IPS-15b (cell line): ENCODE measurements around the gene ITGB8.

Source experiments
- H3K27me3 ChIP-seq: one replicate; pipeline ENCODE4 v1.6.1; 2013; ENCODE audit warnings: low read length; ENCODE audit not compliant: control insufficient read depth, insufficient read depth
- H3K36me3 ChIP-seq: one replicate; pipeline ENCODE4 v1.6.1; 2013; ENCODE audit warnings: low read length; ENCODE audit not compliant: control insufficient read depth, insufficient read depth
- H3K4me1 ChIP-seq: one replicate; pipeline ENCODE4 v1.6.1; 2013; ENCODE audit warnings: mild to moderate bottlenecking, low read length; ENCODE audit not compliant: control insufficient read depth, insufficient read depth
- H3K4me3 ChIP-seq: one replicate; pipeline ENCODE4 v1.5.1; 2013; ENCODE audit warnings: low read depth, low read length
- H3K9ac ChIP-seq: one replicate; pipeline ENCODE4 v1.6.1; 2013; ENCODE audit warnings: low read depth, mild to moderate bottlenecking, low read length
- H3K9me3 ChIP-seq: one replicate; pipeline ENCODE4 v1.6.1; 2013; ENCODE audit warnings: mild to moderate bottlenecking, low read length; ENCODE audit not compliant: control insufficient read depth, insufficient read depth

Gene ITGB8

DNA sequence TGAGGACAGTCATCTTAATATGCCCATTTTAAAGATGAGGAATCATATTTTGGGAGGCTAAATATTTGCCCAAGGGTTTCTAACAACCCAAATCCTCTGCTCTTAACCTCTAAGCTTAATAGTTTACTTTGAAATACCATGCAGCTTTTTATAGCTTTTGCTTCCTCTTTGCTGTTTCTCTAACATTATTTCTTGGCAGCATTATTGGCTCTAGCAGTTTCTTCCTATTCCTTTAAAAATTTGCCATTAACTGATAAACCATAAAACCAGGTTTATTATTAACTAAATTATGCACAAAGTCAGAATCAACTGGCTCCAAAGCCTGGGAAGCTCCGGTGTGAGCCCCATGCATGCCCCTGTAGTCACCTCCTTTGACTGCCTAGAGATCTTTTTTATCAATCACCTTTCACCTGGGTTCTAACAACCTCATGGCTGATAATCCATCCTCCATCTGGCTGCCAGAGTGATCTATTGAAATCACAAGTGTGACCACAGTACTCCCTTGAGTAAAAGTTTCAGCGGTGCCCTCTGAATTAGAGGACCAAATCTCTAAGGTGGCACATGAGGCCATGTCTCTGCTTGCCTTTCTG is 62.4 kb downstream of the ITGB8 start:
- H3K9me3 ChIP-seq: no peaks in the 10 kb centered on the region
- H3K4me3 ChIP-seq: no peak overlapping the region
- H3K27me3 ChIP-seq: no peaks in the 10 kb centered on the region
- H3K4me1 ChIP-seq: no peaks in the 10 kb centered on the region
- H3K36me3 ChIP-seq: no peaks in the 10 kb centered on the region
- no peak overlapping the region for H3K9ac ChIP-seq

DNA sequence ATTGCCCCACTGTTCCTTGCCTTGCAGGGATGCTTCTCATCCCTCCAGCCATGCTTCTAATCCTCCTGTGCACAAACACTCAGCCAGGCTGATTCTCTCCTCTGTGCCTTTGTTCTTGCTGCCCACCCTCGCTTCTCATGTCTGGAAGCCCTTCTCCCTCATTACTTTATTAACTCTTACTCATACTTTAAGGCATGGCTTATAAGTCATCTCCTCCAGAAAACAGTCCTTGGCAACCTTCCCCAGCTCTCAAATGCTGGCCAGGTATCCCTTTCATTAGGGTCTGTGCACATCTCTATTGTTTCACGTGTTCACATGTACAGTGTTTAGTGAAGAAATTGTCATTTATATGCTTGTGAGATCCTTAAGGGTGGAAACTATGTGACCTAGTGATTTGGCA is 62.9 kb downstream of the ITGB8 start:
- Histone ChIP-seq H3K4me3 (no peak overlapping the region), H3K4me1 (no peaks in the 10 kb centered on the region), H3K9ac (no peak overlapping the region), H3K36me3 (no peaks in the 10 kb centered on the region), H3K9me3 (no peaks in the 10 kb centered on the region), H3K27me3 (no peaks in the 10 kb centered on the region)

DNA sequence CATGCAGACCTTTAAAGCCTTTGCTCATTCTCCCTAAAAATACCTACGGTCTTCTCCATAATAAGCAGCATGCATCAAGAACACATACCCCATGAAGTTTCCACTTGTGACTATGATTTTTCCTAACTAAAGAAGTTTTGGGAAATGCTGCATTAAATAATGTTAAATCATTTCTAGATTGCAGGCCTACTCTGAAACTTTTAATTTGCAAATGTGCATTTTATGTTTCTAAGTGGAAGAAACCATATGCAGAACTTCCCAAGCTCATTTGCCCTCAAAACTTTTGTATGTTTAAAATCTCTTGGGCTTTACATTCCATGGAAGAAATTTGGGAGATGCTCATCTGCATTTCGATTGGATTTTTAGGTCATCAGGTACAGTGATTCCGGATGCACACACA is 63.6 kb downstream of the ITGB8 start:
- Histone ChIP-seq H3K36me3 (no peaks in the 10 kb centered on the region), H3K9ac (no peak overlapping the region), H3K4me1 (no peaks in the 10 kb centered on the region), H3K4me3 (no peak overlapping the region), H3K9me3 (no peaks in the 10 kb centered on the region), H3K27me3 (no peaks in the 10 kb centered on the region)

DNA sequence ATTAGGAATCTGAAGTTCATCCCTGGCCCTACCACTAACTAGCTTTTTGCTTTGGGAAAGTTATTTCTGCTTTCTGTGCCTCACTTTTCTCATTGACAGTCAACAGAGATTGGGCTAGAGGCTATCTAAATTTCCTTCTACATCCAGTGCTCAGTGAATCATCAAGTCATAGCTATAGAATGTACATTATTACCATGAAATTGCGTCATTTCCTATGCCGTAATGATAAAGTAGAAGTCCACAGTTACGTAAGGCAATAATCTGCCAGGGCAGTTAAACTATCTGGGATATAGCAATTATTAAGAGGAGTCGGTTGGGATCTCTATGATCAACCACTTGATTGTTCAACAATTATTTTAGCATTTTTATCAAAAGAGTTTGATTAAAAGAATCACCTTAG is 64.4 kb downstream of the ITGB8 start:
- Histone ChIP-seq H3K9me3 (no peaks in the 10 kb centered on the region), H3K27me3 (no peaks in the 10 kb centered on the region), H3K9ac (no peak overlapping the region), H3K4me1 (no peaks in the 10 kb centered on the region), H3K36me3 (no peaks in the 10 kb centered on the region), H3K4me3 (no peak overlapping the region)

DNA sequence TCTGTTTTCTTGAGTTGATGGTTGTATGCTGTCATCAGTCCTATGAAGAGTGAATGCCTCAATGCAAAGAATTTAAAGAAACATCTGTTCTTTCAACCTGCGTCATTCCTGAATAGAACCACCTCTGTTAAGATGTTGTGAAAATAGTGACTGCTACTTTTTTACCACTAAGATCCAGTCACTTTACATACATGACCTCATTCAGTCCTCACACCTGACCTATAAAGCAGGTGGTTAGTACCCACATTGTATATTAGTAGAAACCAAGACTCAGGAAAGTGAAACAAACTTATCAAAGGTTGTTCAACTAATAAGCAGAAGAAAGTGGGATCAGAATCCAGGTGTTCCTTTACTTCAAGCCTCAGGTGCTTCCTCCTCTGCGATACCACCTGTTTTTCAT is 64.8 kb downstream of the ITGB8 start:
- no peaks in the 10 kb centered on the region for H3K9me3 ChIP-seq
- no peaks in the 10 kb centered on the region for H3K4me1 ChIP-seq
- H3K36me3 ChIP-seq: no peaks in the 10 kb centered on the region
- H3K27me3 ChIP-seq: no peaks in the 10 kb centered on the region
- H3K4me3 ChIP-seq: no peak overlapping the region
- H3K9ac ChIP-seq: no peak overlapping the region

DNA sequence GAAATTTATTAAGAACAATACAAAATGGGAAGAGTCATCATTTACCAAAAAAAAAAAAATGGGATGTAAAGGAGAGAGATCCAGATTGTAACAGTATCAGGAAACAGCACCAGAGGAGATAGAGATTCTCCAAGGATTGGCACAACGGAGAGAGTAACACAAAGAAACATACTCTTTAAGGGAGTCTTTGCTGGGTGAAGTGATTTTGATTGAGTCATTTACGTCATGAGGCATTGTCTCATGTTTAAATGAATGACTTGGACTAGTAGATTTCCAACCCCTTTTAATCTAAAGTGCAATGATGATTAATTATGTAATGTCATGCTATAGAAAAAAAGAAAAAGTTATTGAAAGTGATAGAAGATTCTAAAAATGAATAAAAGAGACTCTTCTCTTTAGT is 68.8 kb downstream of the ITGB8 start:
- no peaks in the 10 kb centered on the region for H3K36me3 ChIP-seq
- H3K4me1 ChIP-seq: no peaks in the 10 kb centered on the region
- no peaks in the 10 kb centered on the region for H3K9me3 ChIP-seq
- H3K27me3 ChIP-seq: no peaks in the 10 kb centered on the region
- no peak overlapping the region for H3K4me3 ChIP-seq
- no peak overlapping the region for H3K9ac ChIP-seq

DNA sequence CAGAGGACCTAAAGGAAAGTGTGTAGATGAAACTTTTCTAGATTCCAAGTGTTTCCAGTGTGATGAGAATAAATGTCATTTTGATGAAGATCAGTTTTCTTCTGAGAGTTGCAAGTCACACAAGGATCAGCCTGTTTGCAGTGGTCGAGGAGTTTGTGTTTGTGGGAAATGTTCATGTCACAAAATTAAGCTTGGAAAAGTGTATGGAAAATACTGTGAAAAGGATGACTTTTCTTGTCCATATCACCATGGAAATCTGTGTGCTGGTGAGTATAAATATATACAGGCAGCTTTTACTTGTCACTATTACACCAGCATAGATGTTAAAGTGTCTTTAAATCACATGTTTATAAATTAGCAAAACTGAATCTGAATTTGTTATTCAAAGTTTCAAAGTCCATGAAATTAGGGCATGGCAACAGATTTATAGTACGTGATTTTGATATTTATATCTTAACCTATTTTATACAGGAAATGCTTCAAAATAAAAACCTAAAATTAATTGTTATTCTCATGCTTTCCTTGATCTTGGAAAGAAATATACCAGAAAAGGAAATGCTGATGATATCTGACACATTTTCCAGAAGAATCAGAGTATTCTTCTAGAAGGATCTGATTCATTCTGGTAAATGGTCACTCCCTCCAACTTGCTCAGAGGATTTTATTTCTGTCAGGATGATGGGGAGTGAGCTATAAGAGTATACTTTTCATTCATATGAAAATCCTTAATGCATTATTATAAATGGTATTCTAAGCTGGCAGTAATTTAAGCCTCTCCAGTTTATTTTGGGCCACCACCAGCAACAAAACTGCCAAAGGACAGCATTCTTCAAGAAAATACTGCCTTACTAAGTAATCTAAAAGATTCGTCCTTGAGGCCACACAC is 71.4 kb downstream of the ITGB8 start:
- no peaks in the 10 kb centered on the region for H3K4me1 ChIP-seq
- H3K27me3 ChIP-seq: no peaks in the 10 kb centered on the region
- H3K36me3 ChIP-seq: no peaks in the 10 kb centered on the region
- no peak overlapping the region for H3K4me3 ChIP-seq
- H3K9me3 ChIP-seq: no peaks in the 10 kb centered on the region
- H3K9ac ChIP-seq: no peak overlapping the region

DNA sequence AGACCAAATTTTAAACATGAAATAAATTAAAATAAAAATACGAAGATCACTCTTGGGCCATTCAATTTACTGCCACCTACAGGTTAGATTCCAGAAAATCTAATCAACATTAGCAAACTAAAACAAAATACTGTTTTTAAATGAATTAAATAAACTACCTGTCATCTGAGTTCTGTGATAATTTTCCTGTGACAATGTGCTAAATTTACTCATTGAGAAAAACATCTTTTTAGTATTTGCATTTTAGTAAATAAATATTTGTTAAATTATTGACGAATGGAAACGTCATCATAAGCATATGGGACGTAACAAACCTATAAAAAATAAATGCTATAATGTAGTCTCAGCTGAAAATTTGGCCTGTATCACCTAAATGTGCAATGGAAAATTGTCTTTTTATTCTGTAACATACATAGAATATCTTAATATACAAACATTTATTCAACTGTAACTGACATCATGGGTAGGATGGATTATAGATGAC is 72.1 kb downstream of the ITGB8 start:
- Histone ChIP-seq H3K4me1 (no peaks in the 10 kb centered on the region), H3K27me3 (no peaks in the 10 kb centered on the region), H3K4me3 (no peak overlapping the region), H3K9ac (no peak overlapping the region), H3K9me3 (no peaks in the 10 kb centered on the region), H3K36me3 (no peaks in the 10 kb centered on the region)

DNA sequence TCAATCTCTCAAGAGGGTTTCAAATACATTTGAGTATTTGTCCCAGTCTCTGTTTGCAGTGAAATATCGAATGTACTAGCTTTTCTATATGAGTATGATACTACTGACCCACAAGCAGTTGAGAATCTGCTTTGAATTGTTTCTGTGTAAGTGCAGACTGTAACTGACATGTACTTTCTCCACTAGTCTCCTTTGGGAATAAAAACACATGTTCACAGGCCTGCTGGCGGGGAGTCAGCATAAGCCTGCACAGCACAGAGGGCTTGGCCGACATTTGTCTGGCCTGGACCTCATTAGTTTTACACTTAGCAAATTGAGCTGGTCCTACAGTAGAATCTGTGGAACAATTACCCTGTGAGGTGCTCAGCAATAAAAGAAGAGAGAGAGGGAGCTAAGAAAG is 72.6 kb downstream of the ITGB8 start:
- Histone ChIP-seq H3K9ac (no peak overlapping the region), H3K9me3 (no peaks in the 10 kb centered on the region), H3K4me3 (no peak overlapping the region), H3K36me3 (no peaks in the 10 kb centered on the region), H3K27me3 (no peaks in the 10 kb centered on the region), H3K4me1 (no peaks in the 10 kb centered on the region)

DNA sequence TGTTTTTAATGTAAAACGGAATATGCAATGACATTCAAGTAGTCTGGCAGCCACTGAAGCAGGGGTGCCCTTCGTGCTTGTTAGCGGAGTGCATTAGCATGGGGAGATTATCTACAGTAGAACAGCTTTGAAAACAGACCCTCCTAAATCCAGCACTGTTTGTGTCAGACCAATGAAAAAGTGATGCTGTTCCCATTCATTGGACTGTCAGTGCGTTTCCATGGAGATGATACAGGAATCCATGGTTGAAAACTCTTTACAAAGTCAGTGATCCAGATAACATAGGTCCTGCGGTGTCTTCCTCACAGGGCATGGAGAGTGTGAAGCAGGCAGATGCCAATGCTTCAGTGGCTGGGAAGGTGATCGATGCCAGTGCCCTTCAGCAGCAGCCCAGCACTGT is 73.6 kb downstream of the ITGB8 start:
- Histone ChIP-seq H3K9me3 (no peaks in the 10 kb centered on the region), H3K9ac (no peak overlapping the region), H3K27me3 (no peaks in the 10 kb centered on the region), H3K36me3 (no peaks in the 10 kb centered on the region), H3K4me3 (no peak overlapping the region), H3K4me1 (no peaks in the 10 kb centered on the region)

DNA sequence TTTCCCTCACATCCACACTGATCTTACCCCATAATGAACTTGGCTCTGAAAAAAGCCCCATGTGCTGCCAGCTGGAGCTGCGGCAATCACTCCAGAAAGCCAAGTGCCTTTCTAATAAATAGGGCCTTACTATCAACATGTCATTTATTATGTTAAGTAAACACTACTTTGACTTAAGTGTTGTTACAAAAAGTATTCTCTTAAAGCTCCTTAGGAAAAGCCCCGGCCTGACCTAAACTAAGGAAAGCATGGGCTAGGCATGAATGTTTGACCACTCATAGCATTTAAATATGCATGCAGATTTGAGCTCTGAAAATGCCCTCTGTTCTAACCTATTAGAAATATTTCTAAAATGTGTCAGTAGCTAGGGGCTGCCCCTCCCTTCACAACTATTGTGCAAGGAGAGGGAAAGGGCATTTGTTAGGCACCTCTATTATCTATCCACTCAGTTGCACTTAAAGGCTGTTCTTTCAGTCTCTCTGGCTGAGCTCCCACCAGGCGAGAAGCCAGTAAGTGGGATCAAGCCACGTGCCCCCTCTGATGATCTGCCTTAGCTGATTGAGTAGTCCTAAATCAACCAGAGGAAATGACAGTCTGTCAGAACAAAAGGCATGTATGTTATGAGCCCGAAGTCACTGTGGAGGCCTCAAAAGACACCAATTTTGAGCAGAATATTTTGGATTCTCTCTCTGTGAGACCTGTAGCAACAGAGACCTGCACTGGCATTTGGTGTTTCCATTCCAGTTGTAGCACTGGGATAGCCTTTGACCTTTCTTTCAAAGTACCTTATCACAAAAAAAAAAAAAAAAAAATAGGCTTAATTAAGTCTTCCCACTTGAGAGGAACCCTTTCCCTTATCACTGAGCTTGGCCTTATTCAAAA is 77.1 kb downstream of the ITGB8 start:
- no peak overlapping the region for H3K9ac ChIP-seq
- no peaks in the 10 kb centered on the region for H3K27me3 ChIP-seq
- H3K36me3 ChIP-seq: no peaks in the 10 kb centered on the region
- H3K4me3 ChIP-seq: no peak overlapping the region
- H3K9me3 ChIP-seq: no peaks in the 10 kb centered on the region
- no peaks in the 10 kb centered on the region for H3K4me1 ChIP-seq
